ENCODE results near the gene TRAF6.

The TRAF6 gene

DNA sequence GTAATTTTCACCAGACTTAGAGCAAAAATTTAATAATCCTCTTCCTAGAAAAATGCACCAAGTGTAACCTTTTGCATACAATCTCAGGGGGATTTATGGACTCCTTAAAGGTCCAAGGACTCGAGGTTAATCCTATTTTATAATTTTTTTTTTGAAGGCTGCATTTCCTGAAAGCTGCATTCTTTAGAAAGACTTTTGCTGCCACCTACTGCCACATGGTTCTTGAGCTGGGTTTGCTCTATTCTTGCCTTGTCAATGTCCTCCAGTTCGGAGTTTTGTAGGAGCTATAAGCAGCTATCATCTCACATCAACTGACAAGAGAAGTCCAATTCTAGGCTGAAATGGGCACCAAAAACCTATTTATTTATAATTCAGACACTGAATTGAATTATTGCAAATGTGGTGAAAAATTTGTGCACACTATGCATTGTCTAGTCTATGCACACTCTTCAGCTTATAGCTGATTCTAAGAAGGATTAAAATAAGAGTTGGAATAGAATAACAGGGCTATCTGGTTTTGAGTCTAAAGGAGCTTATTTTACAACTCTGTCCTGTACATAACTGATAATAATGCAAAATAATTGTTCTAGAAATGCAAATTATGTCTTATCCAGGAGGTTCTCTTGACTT is 31.3 kb downstream of the TRAF6 start:
- H3K4me1 Mint-ChIP-seq, result peaks cover 4% of the 10 kb centered on the region
- DNase-seq, result peak; percentile 21
- no peaks in the 10 kb centered on the region for H3K27me3 Mint-ChIP-seq
- H3K4me3 Mint-ChIP-seq, result no peak overlapping the region
- peaks cover 6% of the 10 kb centered on the region for H3K36me3 Mint-ChIP-seq (ENCODE audit: low read depth)
- H3K9me3 Mint-ChIP-seq, result peaks cover 4% of the 10 kb centered on the region
- no peak for ATAC-seq
- H3K27ac Mint-ChIP-seq, result no peak overlapping the region

DNA sequence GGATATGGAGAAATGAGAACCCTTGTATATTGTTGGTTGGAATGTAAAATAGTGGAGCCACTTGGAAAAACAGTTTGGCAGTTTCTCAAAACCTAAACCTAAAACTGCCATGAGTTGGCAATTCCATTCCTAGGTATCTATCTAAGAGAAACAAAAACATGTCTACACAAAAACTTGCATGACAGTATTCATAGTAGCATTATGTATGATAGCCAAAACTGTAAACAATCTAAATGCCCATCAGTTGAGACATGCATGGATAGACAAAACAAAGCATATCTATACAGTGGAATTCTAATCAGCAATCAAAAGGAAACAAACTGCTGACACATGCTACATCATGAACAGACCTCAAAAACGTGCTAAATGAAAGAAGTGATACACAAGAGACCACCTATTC is 34.9 kb downstream of the TRAF6 start:
- ATAC-seq, result no peak
- H3K27ac Mint-ChIP-seq, result no peak overlapping the region
- no peak overlapping the region for H3K4me3 Mint-ChIP-seq

DNA sequence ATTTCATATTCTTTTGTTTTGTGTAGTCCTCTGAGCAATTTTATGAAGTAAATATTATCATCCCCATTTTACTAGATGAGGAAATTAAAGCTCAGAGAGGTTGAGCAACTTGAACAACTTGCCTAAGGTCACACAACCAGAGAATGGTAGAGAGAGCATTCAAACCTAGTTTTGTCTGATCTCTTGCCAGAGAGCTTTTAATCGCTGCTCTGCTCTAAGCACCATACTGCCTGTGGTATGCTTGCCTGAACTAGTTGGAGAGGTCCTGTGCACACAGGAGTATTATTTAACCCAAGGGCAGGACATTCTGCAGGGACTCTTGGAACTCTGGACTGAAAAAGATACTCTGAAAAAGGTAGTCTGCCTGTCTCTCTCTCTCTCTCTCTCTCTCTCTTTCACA is 38.5 kb downstream of the TRAF6 start:
- Mint-ChIP-seq H3K27ac (no peak overlapping the region), H3K36me3 (ENCODE audit: low read depth) (no peaks in the 10 kb centered on the region), H3K4me3 (no peak overlapping the region), H3K4me1 (no peaks in the 10 kb centered on the region), H3K27me3 (no peaks in the 10 kb centered on the region), H3K9me3 (no peaks in the 10 kb centered on the region)
- DNase-seq (no peak), ATAC-seq (no peak)

More for the DNA sequence above, 34.9 kb downstream of the TRAF6 start:
- H3K4me1 Mint-ChIP-seq, result no peaks in the 10 kb centered on the region
- DNase-seq, result no peak
- no peaks in the 10 kb centered on the region for H3K27me3 Mint-ChIP-seq
- H3K36me3 Mint-ChIP-seq (ENCODE audit: low read depth), result no peaks in the 10 kb centered on the region
- no peaks in the 10 kb centered on the region for H3K9me3 Mint-ChIP-seq

DNA sequence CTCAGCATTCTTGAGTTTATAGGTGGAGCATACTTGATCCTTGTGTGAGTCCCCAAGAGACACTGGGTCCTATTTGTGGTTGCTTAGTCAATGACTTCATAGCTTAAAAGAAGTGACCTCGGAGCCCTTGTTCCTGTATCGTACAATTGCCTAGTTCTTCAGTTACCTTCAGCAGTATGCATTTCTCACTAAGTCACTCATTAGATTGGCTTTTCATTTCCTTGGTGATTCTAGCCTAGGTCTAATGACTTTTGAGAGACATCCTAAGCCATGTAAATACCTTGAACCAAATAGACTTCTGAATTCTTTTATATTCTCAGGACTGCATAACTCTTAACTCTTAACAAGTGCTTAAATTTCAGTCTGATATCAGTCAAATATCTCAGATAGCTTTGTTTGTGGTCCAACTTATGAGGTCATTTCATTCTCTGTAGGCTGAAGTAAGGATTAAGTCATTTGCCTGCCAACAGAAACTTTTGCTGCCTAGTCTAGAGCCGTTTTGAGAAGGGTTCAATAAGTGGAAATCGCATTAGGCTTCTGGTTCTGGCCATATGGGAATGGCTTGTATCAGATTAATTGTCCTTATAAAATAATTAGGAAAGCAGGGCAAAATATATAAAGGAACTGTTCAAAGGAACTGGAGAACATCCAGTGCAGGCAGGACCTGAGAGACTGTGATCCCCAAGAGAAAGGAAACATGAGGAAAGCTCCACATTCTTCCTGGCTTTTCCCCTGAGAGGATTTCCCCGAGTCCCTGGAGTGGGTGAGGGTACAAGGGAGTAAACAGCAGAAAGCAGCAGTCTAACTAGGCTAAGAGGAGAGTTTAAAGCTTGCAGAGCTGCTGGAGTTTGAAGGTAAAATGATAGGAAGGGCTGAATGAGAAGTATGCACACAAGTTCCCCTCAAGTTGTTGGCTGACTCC is 39.9 kb downstream of the TRAF6 start:
- H3K27me3 Mint-ChIP-seq, result no peaks in the 10 kb centered on the region
- no peak for ATAC-seq
- no peak overlapping the region for H3K27ac Mint-ChIP-seq
- no peak for DNase-seq
- peaks cover 3% of the 10 kb centered on the region for H3K36me3 Mint-ChIP-seq (ENCODE audit: low read depth)
- H3K4me1 Mint-ChIP-seq, result peaks cover 2% of the 10 kb centered on the region
- no peaks in the 10 kb centered on the region for H3K9me3 Mint-ChIP-seq
- no peak overlapping the region for H3K4me3 Mint-ChIP-seq

DNA sequence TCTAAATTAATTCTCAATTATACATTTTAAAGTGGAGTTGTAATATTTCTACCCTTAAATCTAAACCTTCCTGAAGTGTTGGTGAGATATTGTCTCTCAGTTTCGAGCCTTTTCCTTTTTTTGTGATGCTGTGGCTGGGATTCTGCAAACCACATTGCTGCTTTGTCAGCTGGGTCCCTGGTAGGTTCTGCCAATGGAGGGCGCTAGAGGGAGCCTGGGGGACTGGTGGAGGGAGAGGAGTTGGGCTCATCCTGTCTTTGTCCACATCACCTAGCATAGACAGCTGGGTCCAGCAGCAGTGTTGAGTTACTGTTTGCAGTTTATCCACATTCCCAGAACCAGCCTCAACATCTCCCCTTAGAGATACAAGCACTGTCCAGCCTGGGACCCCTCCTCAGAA is 41.0 kb downstream of the TRAF6 start:
- DNase-seq (peak; percentile 26), ATAC-seq (no peak)
- Mint-ChIP-seq H3K4me3 (no peak overlapping the region), H3K27ac (no peak overlapping the region), H3K36me3 (ENCODE audit: low read depth) (peaks cover 3% of the 10 kb centered on the region), H3K4me1 (peaks cover 2% of the 10 kb centered on the region), H3K27me3 (no peaks in the 10 kb centered on the region), H3K9me3 (no peaks in the 10 kb centered on the region)

DNA sequence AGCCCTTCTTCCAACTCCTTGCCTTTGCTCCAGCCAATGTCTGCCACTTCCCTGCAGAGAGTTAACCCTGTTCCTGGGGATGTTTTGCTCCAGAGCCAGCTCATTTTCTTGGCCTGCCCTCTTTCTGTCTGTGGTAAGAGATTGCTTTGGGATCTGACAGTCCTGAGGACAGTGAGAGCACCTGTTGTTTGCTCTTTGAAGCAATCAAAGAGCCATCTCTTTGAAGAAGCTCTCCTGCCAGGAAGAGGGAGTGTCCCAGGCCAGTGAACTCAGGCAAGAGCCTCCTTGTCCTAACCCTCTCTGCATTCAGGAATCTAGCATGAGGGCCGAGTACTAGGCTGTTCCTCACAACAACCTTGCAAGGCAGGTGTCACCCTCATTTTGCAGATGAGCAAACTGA is 42.2 kb downstream of the TRAF6 start:
- Mint-ChIP-seq H3K4me1 (peaks cover 2% of the 10 kb centered on the region), H3K27ac (no peak overlapping the region), H3K27me3 (no peaks in the 10 kb centered on the region), H3K9me3 (no peaks in the 10 kb centered on the region), H3K36me3 (ENCODE audit: low read depth) (peaks cover 3% of the 10 kb centered on the region), H3K4me3 (no peak overlapping the region)
- DNase-seq (no peak), ATAC-seq (no peak)

DNA sequence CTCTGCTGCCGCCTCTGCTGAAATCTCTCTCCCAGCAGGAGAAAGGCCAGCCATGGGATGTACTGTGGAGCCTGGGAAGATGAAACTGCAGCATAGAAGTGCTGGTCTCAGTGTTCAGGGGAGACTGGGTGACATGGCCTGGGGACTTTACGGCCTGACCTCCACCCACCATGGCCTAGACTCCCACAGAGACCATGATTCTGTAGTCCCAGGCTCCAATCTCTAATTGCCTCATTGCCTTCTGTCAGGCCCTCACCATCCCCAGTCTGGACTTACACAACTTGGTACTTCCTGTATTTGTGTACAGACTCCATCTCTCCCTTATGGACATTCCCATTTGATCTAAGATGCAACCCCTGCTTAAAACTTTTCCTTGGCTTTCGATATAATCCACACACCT is 43.1 kb downstream of the TRAF6 start:
- Mint-ChIP-seq H3K9me3 (no peaks in the 10 kb centered on the region), H3K4me3 (no peak overlapping the region), H3K27me3 (no peaks in the 10 kb centered on the region), H3K4me1 (peaks cover 2% of the 10 kb centered on the region), H3K36me3 (ENCODE audit: low read depth) (peaks cover 3% of the 10 kb centered on the region), H3K27ac (no peak overlapping the region)
- ATAC-seq (no peak), DNase-seq (no peak)

DNA sequence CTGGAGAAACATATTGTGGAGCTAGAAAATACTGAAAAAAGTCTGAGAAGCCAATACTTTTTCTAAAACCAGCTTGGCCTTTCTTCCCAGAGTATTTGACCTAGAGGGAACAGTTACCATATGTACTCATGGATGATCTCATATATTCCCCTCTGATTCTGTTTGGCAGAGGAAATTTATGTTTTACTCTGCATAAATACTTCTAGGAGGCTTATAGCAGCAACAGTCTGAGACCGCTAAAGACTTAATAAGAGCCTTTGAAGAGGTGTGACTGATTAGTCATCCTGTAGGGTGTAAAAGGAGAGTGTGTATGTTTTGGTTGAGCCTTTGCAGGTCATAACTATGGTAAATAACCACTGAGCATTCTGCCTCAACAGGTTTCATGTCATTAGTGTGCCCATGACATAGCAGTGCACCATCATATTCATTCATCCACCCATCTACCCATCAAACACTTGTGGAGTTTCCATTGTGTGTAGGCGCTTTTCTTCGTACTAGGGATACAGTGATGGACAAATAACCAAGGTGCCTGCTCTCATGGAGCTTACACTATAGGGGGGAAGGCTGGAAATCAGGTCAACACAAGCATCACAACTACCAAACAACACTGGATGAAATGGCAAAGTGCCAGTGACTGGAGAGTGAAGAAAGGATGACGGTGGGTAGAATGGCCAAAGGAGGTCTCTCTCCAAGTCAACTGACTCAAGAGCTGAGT is 44.5 kb downstream of the TRAF6 start:
- DNase-seq (no peak), ATAC-seq (peak; percentile 62)
- H3K4me3 Mint-ChIP-seq, result no peak overlapping the region
- no peaks in the 10 kb centered on the region for H3K27me3 Mint-ChIP-seq
- no peak overlapping the region for H3K27ac Mint-ChIP-seq
- H3K9me3 Mint-ChIP-seq, result no peaks in the 10 kb centered on the region
- peaks cover 2% of the 10 kb centered on the region for H3K4me1 Mint-ChIP-seq
- H3K36me3 Mint-ChIP-seq (ENCODE audit: low read depth), result peaks cover 3% of the 10 kb centered on the region

DNA sequence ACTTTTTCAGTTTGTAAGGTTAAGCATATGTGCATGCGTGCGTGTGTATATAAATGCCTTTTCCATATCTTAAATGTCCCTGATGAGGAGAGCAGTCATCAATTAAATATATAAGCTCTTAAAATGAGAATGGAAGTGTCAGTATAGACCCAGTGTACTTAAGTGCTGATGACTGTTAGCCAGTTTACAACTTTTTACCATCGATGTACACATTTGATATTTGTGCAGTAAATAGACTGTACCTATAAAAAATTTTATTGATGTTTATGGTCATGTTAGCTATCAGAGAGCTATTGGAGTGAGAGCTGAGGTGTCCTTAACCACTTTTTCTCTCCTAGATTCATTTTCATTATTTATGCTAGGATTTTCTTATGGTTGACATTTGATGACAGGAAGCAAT is 45.4 kb downstream of the TRAF6 start:
- peaks cover 8% of the 10 kb centered on the region for H3K4me1 Mint-ChIP-seq
- no peak for ATAC-seq
- H3K36me3 Mint-ChIP-seq (ENCODE audit: low read depth), result peaks cover 3% of the 10 kb centered on the region
- no peak for DNase-seq
- H3K4me3 Mint-ChIP-seq, result no peak overlapping the region
- no peaks in the 10 kb centered on the region for H3K9me3 Mint-ChIP-seq
- H3K27ac Mint-ChIP-seq, result no peak overlapping the region
- no peaks in the 10 kb centered on the region for H3K27me3 Mint-ChIP-seq

DNA sequence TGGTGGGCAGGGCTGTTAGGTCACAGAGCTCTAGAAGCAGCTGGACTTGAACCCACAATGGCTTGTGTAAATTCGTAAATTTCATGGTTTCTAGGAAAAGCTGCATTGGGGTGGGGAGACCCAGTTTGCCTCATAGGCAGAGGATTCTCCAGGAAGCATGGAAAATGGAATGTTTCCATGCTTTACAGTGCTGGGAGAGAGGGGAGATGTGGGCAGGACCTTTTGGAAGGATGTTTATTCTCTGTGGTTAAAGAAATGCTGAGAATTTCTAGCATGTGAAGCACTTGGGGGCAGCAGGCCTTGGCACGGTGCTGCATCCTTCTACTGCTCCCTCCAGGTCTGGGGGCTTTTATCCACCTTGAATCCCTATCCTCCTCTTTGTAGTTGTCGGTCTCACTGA is 46.3 kb downstream of the TRAF6 start:
- no peak overlapping the region for H3K27ac Mint-ChIP-seq
- H3K27me3 Mint-ChIP-seq, result no peaks in the 10 kb centered on the region
- DNase-seq (no peak), ATAC-seq (no peak)
- no peak overlapping the region for H3K4me3 Mint-ChIP-seq
- peaks cover 8% of the 10 kb centered on the region for H3K4me1 Mint-ChIP-seq
- H3K9me3 Mint-ChIP-seq, result no peaks in the 10 kb centered on the region
- peaks cover 3% of the 10 kb centered on the region for H3K36me3 Mint-ChIP-seq (ENCODE audit: low read depth)

DNA sequence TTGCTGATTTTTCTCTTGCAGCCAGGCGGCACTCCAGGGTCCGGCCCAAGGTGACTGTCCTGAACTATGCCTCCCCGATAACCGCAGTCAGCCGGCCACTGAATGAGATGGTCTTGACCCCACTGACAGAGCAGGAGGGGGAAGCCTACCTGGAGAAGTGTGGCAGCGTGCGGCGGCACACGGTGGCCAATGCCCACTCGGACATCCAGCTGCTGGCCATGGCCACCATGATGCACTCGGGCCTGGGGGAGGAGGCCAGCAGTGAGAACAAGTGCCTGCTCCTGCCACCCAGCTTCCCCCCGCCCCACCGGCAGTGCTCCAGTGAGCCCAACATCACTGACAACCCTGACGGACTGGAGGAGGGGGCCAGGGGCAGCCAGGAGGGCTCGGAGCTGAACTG is 47.8 kb downstream of the TRAF6 start:
- H3K27me3 Mint-ChIP-seq, result no peaks in the 10 kb centered on the region
- no peak for ATAC-seq
- H3K4me1 Mint-ChIP-seq, result peaks cover 8% of the 10 kb centered on the region
- peaks cover 3% of the 10 kb centered on the region for H3K36me3 Mint-ChIP-seq (ENCODE audit: low read depth)
- H3K9me3 Mint-ChIP-seq, result no peaks in the 10 kb centered on the region
- no peak overlapping the region for H3K27ac Mint-ChIP-seq
- DNase-seq, result no peak
- no peak overlapping the region for H3K4me3 Mint-ChIP-seq

DNA sequence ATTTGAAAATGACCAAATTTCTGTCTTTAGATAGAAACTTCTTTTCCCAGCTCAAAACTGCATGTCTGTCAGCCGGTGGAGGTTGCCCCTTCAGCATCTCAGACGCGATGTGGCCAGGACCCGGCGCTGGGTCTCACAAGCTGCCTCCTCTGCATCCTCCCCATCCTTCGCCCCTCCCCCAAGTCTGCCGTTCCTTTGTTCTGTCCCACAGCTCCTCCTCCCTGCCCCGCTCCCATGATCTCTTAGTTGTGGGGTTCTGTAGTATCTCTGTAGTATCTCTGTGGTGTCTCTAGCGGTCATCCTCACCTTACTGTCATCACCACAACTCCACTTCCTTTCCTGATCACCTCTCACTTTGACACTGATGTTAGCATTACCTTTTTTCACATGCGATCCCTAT is 49.9 kb downstream of the TRAF6 start:
- Mint-ChIP-seq H3K9me3 (no peaks in the 10 kb centered on the region), H3K27ac (no peak overlapping the region), H3K36me3 (ENCODE audit: low read depth) (peaks cover 2% of the 10 kb centered on the region), H3K4me3 (no peak overlapping the region), H3K4me1 (peaks cover 6% of the 10 kb centered on the region), H3K27me3 (no peaks in the 10 kb centered on the region)
- no peak for DNase-seq
- no peak for ATAC-seq

DNA sequence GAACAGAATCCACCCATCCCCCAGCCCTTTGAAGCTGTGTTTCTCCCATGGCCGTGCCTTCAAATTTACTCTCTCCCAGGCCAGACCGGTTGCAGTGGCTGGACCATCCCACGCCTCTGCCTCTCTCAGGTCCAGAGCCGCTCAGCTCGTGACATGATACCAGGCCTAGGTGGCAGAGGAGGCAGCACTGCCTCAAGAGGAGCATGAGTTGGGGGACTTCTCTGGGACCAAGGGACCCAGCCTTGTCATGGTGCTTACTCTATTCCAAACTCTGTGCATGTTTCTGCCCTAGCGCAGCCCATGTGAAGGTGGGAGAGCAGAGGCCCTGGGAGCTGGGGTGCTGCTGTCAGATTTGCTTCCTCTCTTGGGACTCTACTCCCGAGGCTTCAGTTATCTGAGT is 51.0 kb downstream of the TRAF6 start:
- peaks cover 6% of the 10 kb centered on the region for H3K4me1 Mint-ChIP-seq
- no peak overlapping the region for H3K4me3 Mint-ChIP-seq
- H3K27me3 Mint-ChIP-seq, result no peaks in the 10 kb centered on the region
- DNase-seq (no peak), ATAC-seq (no peak)
- no peak overlapping the region for H3K27ac Mint-ChIP-seq
- peaks cover 2% of the 10 kb centered on the region for H3K36me3 Mint-ChIP-seq (ENCODE audit: low read depth)
- H3K9me3 Mint-ChIP-seq, result no peaks in the 10 kb centered on the region

DNA sequence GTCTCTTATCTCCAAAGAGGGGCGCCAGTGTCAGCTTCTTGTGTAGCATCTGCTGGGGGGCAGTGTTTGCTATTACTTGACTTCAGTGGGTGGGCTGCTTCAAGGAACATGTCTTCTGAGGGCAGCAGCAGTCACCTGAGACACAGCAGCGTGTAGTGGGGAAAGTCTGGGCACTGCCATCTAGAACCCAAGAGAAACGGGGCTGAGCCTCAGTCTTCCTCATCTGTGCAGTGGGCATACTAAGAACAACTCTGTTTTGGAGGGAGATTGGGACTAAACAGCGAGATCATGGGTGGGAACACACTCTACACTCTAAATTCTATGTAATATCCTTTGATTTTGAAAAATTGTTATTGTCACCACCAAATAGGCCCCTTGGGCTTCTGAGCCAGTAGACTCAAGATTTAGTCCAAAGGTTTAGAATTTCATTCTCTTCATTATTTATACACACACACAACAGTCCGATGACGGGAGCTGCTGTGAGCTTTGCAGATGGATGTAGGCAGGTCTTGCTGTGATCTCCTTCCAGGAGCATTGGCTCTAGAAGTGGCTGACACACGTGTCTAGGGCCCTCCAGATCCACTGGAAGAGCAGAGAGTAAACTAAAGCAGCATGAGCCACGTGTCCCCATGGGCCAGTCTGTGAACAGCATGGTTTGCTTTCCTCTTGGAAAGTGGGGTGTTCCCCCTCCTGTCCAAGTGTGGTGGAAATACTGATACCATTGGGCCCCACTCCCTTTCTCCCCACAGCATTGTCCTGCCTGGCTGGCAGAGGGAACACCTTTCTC is 51.8 kb downstream of the TRAF6 start:
- no peaks in the 10 kb centered on the region for H3K9me3 Mint-ChIP-seq
- H3K27me3 Mint-ChIP-seq, result no peaks in the 10 kb centered on the region
- H3K4me1 Mint-ChIP-seq, result peaks cover 10% of the 10 kb centered on the region
- ATAC-seq (no peak), DNase-seq (no peak)
- H3K27ac Mint-ChIP-seq, result no peak overlapping the region
- no peak overlapping the region for H3K4me3 Mint-ChIP-seq
- H3K36me3 Mint-ChIP-seq (ENCODE audit: low read depth), result peaks cover 2% of the 10 kb centered on the region

Data from activated naive CD8-positive, alpha-beta T cell treated with anti-CD3 and anti-CD28 coated beads, Interleukin-2, amount 50 U/mL, for 24 hours (primary cell).